Peyer's patch (tissue), 4 donors: ENCODE results near the gene RPL36AL. TPM values are rescaled to one million over a fixed set of nuclear protein-coding genes. Genes with fewer than 3 reads are reported as not detected.

Experiments used
- DNase-seq, 3 donors: peaks; one replicate each; pipeline ENCODE4 v3.0.0-alpha.2; 2017 to 2019
- H3K27ac ChIP-seq, 4 donors: fragments of 200-600 bp; sonication (generic); one replicate each; pipeline ENCODE4 v1.5.1; 2016 to 2019
- H3K27me3 ChIP-seq, 2 donors: fragments of 200-600 bp; sonication (generic); one replicate each; pipeline ENCODE4 v1.5.1; 2019
- H3K36me3 ChIP-seq, 3 donors: fragments of 200-600 bp; sonication (generic); one replicate each; pipeline ENCODE4 v1.5.1; 2016 to 2019
- H3K4me1 ChIP-seq, 4 donors: fragments of 200-600 bp; sonication (generic); one replicate each; pipeline ENCODE4 v1.5.1; 2016 to 2019
- H3K4me3 ChIP-seq, 4 donors: fragments of 200-600 bp; sonication (generic); 1 replicate in 3 of 4; 2 replicates in 1 of 4; pipeline ENCODE4 v1.5.1; 2016 to 2019; ENCODE audit warnings: mild to moderate bottlenecking in 1 of 4
- H3K9me3 ChIP-seq, 4 donors: fragments of 200-600 bp; sonication (generic); one replicate each; pipeline ENCODE4 v1.5.1; 2016 to 2019; ENCODE audit warnings: mild to moderate bottlenecking in 1 of 4
- CTCF ChIP-seq, 6 experiments: fragments of 450-650 bp in 4 of 6; fragments of 200-600 bp in 2 of 6; sonication (generic) in 1 of 6; IDR thresholded peaks; one replicate each; pipeline ENCODE4 v1.5.1; 2017 to 2019; ENCODE audit warnings: antibody characterized with exemption in 6 of 6, mild to moderate bottlenecking in 3 of 6, moderate library complexity in 1 of 6
- POLR2A ChIP-seq, 2 donors: fragments of 450-650 bp; IDR thresholded peaks; one replicate each; pipeline ENCODE4 v1.5.1; 2017; ENCODE audit warnings: antibody characterized with exemption in 2 of 2, mild to moderate bottlenecking in 2 of 2, moderate library complexity in 2 of 2
- small RNA-seq, 2 donors: library from RNA; depleted of rRNA; stranded (forward); fragments of <200 nt; gene quantifications; one replicate each; pipeline ENCODE3, GENCODE V24; 2016
- total RNA-seq, 4 donors: library from RNA; depleted of rRNA; stranded (reverse); fragments of >200 nt; gene quantifications; one replicate each; pipeline ENCODE4 v1.1.0, GENCODE V29; 2016

RPL36AL gene
- total RNA-seq, 4 donors from 2014 or later, result 117 to 225 (median 169) TPM

- H3K9me3 ChIP-seq, result no peaks in the 10 kb centered on the region
- no peaks in the 10 kb centered on the region for H3K27me3 ChIP-seq
- no peak overlapping the region for H3K27ac ChIP-seq
- H3K4me3 ChIP-seq, result no peak overlapping the region
- H3K36me3 ChIP-seq, result no peaks in the 10 kb centered on the region
- TF ChIP-seq CTCF (IDR thresholded peaks at IDR 0.05), result no peak
- TF ChIP-seq POLR2A (IDR thresholded peaks at IDR 0.05), result no peak
- H3K4me1 ChIP-seq, result no peaks in the 10 kb centered on the region
- no peak for DNase-seq
These were observed 51.1 kb downstream of the RPL36AL start for GRCh38 chr14:49569281-49569680.

Small RNA genes lying within 50 kb of the gene (small RNA-seq; reads per million reads assigned to genes)
- gene AL139099.3 (0 reads per million in 2 donors), gene AL139099.4 (0 reads per million in 2 donors), gene RF00019 (0 reads per million in 2 donors)

Other genes starting within 250 kb of the RPL36AL start
- 1,000 to 10,000 TPM; 1,474 to 8,142 (median 3,050) TPM for gene RPS29, start 34.2 kb downstream of the RPL36AL start, total RNA-seq
- gene LRR1, start 21.7 kb downstream of the RPL36AL start, total RNA-seq, result 10 to 100 TPM; 16.3 to 20.7 (median 18.3) TPM
- 10 to 100 TPM; 12.4 to 76.4 (median 39.6) TPM for gene MGAT2, start 173 bp upstream of the RPL36AL start, total RNA-seq
- gene DNAAF2, start 14.6 kb upstream of the RPL36AL start, total RNA-seq, result 10 to 100 TPM; 10.7 to 17.4 (median 16.3) TPM
- 10 to 100 TPM in 1 of 4 donors, 1 to 10 TPM in 3; 2.5 to 10.7 (median 6.0) TPM for gene POLE2, start 67.6 kb upstream of the RPL36AL start, total RNA-seq
- gene KLHDC1, start 72.5 kb upstream of the RPL36AL start, total RNA-seq, result 10 to 100 TPM in 1 of 4 donors, 1 to 10 TPM in 3; 2.3 to 28.1 (median 3.5) TPM
- gene KLHDC2, start 147.5 kb upstream of the RPL36AL start, total RNA-seq, result 100 to 1,000 TPM in 2 of 4 donors, 10 to 100 TPM in 2; 73.4 to 135 (median 107) TPM
- gene NEMF, start 232.2 kb upstream of the RPL36AL start, total RNA-seq, result 100 to 1,000 TPM; 114 to 413 (median 145) TPM